Adrenal gland (tissue), 12 donors: ENCODE data around the gene ERN1. TPM values are rescaled to one million over a fixed set of nuclear protein-coding genes. Genes with fewer than 3 reads are reported as not detected.
A peak's percentile ranks its signal among the peaks of the same experiment; 100 is the strongest.
"Not testable (repeated sequence)": the region's sequence is repeated elsewhere in the genome, so short reads cannot be mapped to it uniquely, and the experiment has no call there.

Experiments
- DNase-seq, 7 donors: peaks; one replicate each; pipeline ENCODE4 v3.0.0-alpha.2; 2019 to 2020
- H3K27ac ChIP-seq, 5 donors: fragments of 200-600 bp; sonication (generic) in 4 of 5; 1 replicate in 3 of 5; 2 replicates in 2 of 5; pipeline versions ENCODE4 v1.5.1 to v1.8.0; 2016 to 2020; ENCODE audit warnings: mild to moderate bottlenecking in 1 of 5
- H3K27me3 ChIP-seq: fragments of 200-600 bp; 2 replicates; pipeline ENCODE4 v1.8.0; 2021
- H3K36me3 ChIP-seq, 2 donors: fragments of 200-600 bp; replicated peaks in 1 of 2; 1 replicate in 1 of 2; 2 replicates in 1 of 2; pipeline versions ENCODE4 v1.5.1 to v1.8.0; 2018 to 2022
- H3K4me1 ChIP-seq, 2 donors: fragments of 200-600 bp; replicated peaks in 1 of 2; 1 replicate in 1 of 2; 2 replicates in 1 of 2; pipeline versions ENCODE4 v1.5.1 to v1.8.0; 2018 to 2021
- H3K4me3 ChIP-seq, 4 donors: fragments of 200-600 bp; sonication (generic) in 3 of 4; one replicate each; pipeline ENCODE4 v1.5.1; 2016 to 2018
- H3K9me3 ChIP-seq, 3 donors: fragments of 200-600 bp; sonication (generic) in 1 of 3; replicated peaks in 1 of 3; 1 replicate in 2 of 3; 2 replicates in 1 of 3; pipeline versions ENCODE4 v1.5.1 to v1.8.0; 2016 to 2021
- POLR2A ChIP-seq, 2 donors: fragments of 450-650 bp; IDR thresholded peaks; one replicate each; pipeline ENCODE4 v1.6.1; 2017; ENCODE audit warnings: antibody characterized with exemption in 2 of 2, mild to moderate bottlenecking in 2 of 2, moderate library complexity in 1 of 2
- WGBS, 4 donors: extraction: QIAGEN DNeasy Blood & Tissue Kit in 2 of 4; methylation state at CpG; one replicate each; pipeline versions ENCODE4 v1.1.5 to v1.1.7; 2013 to 2017; 5-methylcytosine and 5-hydroxymethylcytosine counted together
- intact Hi-C, 2 donors: fragments of 100-400 bp; cut with DNase I; formaldehyde crosslinking; loops; one replicate each; pipeline versions ENCODE4 v1.14.1 to v1.15.0; 2022 to 2023
- polyA plus RNA-seq, 3 donors: library from polyadenylated mRNA; stranded (reverse); fragments of 200-250 nt in 2 of 3; fragments of 350-450 nt in 1 of 3; fragmentation: Illumina TruSeq in 1 of 3; extraction: RNeasy Lipid Tissue Mini Kit (QIAGEN cat#74804) in 1 of 3; gene quantifications; one replicate each; pipeline ENCODE4 v1.2.3, GENCODE V29; 2013 to 2014
- total RNA-seq, 9 donors: library from RNA; depleted of rRNA in 4 of 9; stranded (reverse); fragments of >200 nt in 4 of 9; fragments of 120-200 nt in 1 of 9; fragmentation: NEBNext Ultra II Directional in 1 of 9; extraction: Animal tissue kit (Norgen Biotek cat#: 25700) in 1 of 9; gene quantifications; one replicate each; pipeline versions ENCODE4 v1.1.0 to v1.2.4, GENCODE V29; 2013 to 2023
- TF ChIP-seq, protein P1 (sequence below), 6 experiments: fragments of 450-650 bp in 4 of 6; fragments of 200-600 bp in 2 of 6; sonication (generic) in 1 of 6; IDR thresholded peaks; 1 replicate in 5 of 6; 2 replicates in 1 of 6; pipeline versions ENCODE4 v1.5.1 to v1.8.0; 2016 to 2021; ENCODE audit warnings: antibody characterized with exemption in 6 of 6, mild to moderate bottlenecking in 2 of 6, moderate library complexity in 1 of 6
- donor health status: healthy with polysubstance abuse.
- donor health status: Bipolar disorder and iron deficiency.
- donor health status: DM: yes; HTN: yes; CAD: no.
- donor health status: DM: no; HTN: no; CAD: no.
- donor health status: DM: no; HTN: no; CAD: no.
- donor health status: DM: yes; HTN: yes; CAD: no.

Gene ERN1
- total and polyA plus RNA-seq, 12 donors = 31.9 to 205 (median 63.1) TPM

DNA sequence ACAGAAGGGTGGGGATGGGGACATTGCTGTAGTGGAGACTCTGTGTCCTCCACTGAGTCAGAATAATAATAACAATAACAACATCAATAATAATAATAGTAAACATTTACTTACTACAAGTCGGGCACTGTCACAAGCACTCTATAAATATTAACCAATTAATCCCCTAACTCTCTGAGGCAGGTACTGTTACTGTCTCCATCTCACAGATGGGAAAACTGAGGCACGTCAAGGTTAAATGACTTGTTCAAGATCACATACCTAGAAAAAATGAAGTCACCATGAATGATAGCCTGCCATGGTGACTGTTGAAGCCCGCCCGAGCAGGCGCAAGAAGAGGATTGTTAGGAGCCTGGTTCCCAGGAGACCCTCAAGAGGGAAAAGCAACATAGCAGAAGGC, 121.6 kb downstream of the ERN1 start:
- Histone ChIP-seq H3K9me3 (no peaks in the 10 kb centered on the region), H3K27me3 (no peaks in the 10 kb centered on the region), H3K36me3 (no peaks in the 10 kb centered on the region), H3K4me3 (no peak overlapping the region), H3K27ac (peak overlapping the region in 1 of 5 donors; percentile 27), H3K4me1 (peaks cover 3 to 34% of the 10 kb centered on the region in 2 donors)
- TF ChIP-seq, protein P1, sequence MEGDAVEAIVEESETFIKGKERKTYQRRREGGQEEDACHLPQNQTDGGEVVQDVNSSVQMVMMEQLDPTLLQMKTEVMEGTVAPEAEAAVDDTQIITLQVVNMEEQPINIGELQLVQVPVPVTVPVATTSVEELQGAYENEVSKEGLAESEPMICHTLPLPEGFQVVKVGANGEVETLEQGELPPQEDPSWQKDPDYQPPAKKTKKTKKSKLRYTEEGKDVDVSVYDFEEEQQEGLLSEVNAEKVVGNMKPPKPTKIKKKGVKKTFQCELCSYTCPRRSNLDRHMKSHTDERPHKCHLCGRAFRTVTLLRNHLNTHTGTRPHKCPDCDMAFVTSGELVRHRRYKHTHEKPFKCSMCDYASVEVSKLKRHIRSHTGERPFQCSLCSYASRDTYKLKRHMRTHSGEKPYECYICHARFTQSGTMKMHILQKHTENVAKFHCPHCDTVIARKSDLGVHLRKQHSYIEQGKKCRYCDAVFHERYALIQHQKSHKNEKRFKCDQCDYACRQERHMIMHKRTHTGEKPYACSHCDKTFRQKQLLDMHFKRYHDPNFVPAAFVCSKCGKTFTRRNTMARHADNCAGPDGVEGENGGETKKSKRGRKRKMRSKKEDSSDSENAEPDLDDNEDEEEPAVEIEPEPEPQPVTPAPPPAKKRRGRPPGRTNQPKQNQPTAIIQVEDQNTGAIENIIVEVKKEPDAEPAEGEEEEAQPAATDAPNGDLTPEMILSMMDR (IDR thresholded peaks at IDR 0.05) = no peak
- TF ChIP-seq POLR2A (IDR thresholded peaks at IDR 0.05) = no peak
- 84 to 87% (median 85%) methylated on average over 5 of the region's 5 CpGs for WGBS, 4 donors
- DNase-seq = peak in 2 of 7 donors; percentile 4 to 23
- intact Hi-C loops = loop anchor here in 1 of 2 donors (10.0 kb wide), 1 partner anchor 84 kb away; no protein-coding TSS in a partner anchor

DNA sequence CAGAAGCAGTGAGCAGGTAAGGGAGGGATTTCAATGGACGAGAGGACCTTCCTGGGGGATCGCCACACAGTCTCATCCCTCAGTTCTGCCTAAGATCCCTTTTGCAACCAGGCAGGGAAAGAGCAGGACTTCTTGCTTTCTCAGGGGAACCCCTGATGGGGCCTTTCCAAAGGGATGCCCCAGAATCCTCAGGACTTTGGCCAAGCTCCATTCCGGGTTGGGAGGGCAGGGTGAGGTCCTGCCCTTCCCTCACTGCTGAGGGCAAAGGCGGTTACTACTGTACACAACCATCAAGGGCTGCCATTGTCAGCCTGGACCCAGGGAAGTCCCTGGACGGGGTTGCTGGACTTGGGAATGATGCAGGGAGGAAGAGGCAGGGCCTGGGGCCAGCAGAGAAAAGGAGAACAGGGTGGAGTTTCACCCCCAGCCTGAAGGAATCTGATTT, 122.1 kb downstream of the ERN1 start:
- WGBS, 4 donors = 64 to 81% (median 71%) methylated on average over 3 to 5 of the region's 5 CpGs

DNA sequence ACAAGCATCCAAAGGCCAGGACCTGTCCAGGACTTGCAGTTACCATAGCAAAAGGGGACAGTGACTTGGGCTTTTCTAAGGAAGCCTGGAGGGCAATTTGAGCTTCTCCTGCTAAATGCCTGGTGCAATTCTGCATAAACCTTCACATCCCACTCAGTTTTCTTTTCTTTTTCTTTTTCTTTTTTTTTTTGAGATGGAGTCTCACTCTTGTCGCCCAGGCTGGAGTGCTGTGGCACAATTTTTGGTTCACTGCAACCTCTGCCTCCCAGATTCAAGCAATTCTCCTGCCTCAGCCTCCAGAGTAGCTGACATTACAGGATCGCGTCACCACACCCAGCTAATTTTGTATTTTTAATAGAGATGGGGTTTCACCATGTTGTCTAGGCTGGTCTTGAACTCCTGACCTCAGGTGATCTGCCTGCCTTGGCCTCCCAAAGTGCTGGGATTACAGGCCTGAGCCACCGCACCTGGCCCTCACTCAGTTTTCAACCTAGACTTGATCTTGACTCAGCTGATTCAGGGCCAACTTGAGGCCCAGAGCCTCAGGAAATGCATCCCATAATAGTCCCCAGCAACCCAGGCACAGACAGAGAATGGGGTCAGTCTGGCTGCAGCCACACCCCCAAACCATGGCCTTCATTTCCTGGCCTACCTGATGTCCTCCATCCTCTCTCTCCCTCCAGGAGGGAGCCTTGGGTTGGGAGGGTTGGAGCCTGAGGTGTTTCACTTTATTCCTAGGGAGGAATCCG, 122.7 kb downstream of the ERN1 start:
- DNase-seq = peak in 5 of 7 donors; percentile 0 to 48 (median 9)
- WGBS, 4 donors = 90 to 92% (median 91%) methylated on average over 4 to 5 of the region's 5 CpGs
- H3K27me3 ChIP-seq, H3K36me3 ChIP-seq, H3K9me3 ChIP-seq, H3K4me3 ChIP-seq: not testable (repeated sequence)
- Histone ChIP-seq H3K27ac (peak overlapping the region in 2 of 5 donors; percentile 26 to 30), H3K4me1 (peaks cover 3 to 34% of the 10 kb centered on the region in 2 donors)
- intact Hi-C loops = loop anchor here in 1 of 2 donors (10.0 kb wide), 1 partner anchor 82 kb away; no protein-coding TSS in a partner anchor

More for the DNA sequence above, 122.1 kb downstream of the ERN1 start:
- Histone ChIP-seq H3K4me1 (peaks cover 3 to 34% of the 10 kb centered on the region in 2 donors), H3K36me3 (no peaks in the 10 kb centered on the region), H3K27ac (peak overlapping the region in 2 of 5 donors; percentile 26 to 30), H3K27me3 (no peaks in the 10 kb centered on the region), H3K9me3 (no peaks in the 10 kb centered on the region), H3K4me3 (no peak overlapping the region)
- intact Hi-C loops = loop anchor here in 1 of 2 donors (10.0 kb wide), 1 partner anchor 83 kb away; no protein-coding TSS in a partner anchor
- TF ChIP-seq, protein P1 (IDR thresholded peaks at IDR 0.05) = no peak
- TF ChIP-seq POLR2A (IDR thresholded peaks at IDR 0.05) = no peak
- peak in 5 of 7 donors; percentile 4 to 53 (median 22) for DNase-seq

DNA sequence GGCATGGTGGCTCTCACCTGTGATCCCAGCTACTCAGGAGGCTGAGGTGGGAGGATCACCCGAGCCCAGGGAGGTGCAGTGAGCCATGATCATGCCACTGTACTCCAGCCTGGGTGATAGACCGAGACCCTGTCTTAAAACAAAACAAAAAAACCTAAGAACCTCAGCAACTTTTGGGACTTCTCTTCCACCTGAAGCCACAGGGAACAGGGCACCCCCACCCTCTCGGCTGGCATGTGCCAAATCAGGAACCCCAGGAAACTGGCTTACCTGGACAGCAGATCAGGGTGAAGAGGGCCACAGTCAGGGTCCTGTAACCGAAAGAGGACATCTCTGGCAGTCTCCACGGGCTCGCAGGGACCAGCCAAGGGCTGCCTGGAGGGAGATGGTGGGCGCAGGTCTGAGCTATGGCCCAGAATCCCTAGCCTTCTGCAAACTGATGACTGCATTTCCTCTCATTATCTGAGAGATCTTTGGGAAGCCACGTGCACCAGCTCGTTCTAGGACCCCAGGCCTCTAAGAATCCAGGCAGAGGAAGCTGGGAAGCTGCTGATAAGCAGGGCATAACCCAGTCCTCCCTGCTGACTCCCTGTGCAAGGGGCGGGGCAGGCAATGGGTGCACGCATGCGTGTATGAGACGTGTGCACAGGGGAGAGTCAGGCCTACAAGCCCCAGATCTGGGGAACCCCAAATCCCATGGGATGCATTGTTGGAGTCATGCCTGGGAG, 123.4 kb downstream of the ERN1 start:
- DNase-seq = peak in 6 of 7 donors; percentile 44 to 78 (median 57)
- TF ChIP-seq, protein P1 (IDR thresholded peaks at IDR 0.05) = no peak
- TF ChIP-seq POLR2A (IDR thresholded peaks at IDR 0.05) = peak in 1 of 2 donors; percentile 13
- intact Hi-C loops = loop anchor here in 1 of 2 donors (10.0 kb wide), 1 partner anchor 82 kb away; no protein-coding TSS in a partner anchor

More for the DNA sequence above, 123.4 kb downstream of the ERN1 start:
- no peak overlapping the region for H3K4me3 ChIP-seq
- WGBS, 4 donors = 67 to 82% (median 74%) methylated on average over 5 to 13 of the region's 13 CpGs
- H3K27me3 ChIP-seq = no peaks in the 10 kb centered on the region
- H3K27ac ChIP-seq = peak overlapping the region in 2 of 5 donors; percentile 5 to 46
- peaks cover 3 to 34% of the 10 kb centered on the region in 2 donors for H3K4me1 ChIP-seq
- H3K36me3 ChIP-seq = no peaks in the 10 kb centered on the region
- H3K9me3 ChIP-seq = no peaks in the 10 kb centered on the region
